GM18868 (cell line): ENCODE results near the gene MPI.
"Not testable (repeated sequence)": the region's sequence is repeated elsewhere in the genome, so short reads cannot be mapped to it uniquely, and the experiment has no call there.

Source experiments
- ATAC-seq: cut with Tn5 transposase; IDR thresholded peaks from one replicate; pipeline ENCODE4 v1.9.1; 2021; ENCODE audit warnings: mild to moderate bottlenecking, moderate library complexity; ENCODE audit not compliant: unreplicated experiment

The MPI gene

GRCh38 chr15:74890665-74890960 is 771 bp downstream of the MPI start:
- ATAC-seq, result no peak

DNA sequence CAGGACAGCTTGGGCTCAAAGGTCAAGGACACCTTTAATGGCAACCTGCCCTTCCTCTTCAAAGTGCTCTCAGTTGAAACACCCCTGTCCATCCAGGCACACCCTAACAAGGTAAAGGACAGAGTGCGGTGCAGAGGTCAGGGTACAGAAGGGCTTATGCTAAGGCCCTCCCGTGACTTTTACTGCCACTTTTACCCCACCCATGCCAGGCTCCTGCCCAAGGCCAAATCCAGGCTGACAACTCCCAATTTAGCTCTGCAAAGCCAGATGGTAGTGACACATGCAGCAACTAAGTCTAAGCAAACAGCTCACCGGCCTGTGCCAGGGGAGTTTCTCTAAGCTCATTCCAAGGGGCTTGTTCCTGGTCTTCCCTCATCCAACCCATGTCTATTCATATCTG is 1.6 kb downstream of the MPI start:
- ATAC-seq, result no peak

DNA sequence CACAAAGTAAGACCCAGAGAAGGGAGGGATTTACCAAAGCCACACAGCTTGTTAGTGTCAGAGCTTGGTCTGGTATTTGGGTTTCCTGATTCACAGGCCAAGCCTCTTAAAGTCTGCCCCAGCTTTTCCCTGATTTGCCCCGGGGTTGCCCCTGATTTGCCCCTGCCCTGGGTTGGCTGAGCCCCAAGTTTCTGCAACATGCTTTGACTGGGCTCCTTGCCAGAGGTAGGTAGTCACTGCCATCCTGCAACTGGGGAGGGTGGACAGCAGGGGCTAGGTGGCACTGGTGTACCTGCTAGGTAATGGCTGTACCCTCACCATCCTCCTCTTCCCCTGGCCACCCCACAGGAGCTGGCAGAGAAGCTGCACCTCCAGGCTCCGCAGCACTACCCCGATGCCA is 2.5 kb downstream of the MPI start:
- ATAC-seq, result no peak

DNA sequence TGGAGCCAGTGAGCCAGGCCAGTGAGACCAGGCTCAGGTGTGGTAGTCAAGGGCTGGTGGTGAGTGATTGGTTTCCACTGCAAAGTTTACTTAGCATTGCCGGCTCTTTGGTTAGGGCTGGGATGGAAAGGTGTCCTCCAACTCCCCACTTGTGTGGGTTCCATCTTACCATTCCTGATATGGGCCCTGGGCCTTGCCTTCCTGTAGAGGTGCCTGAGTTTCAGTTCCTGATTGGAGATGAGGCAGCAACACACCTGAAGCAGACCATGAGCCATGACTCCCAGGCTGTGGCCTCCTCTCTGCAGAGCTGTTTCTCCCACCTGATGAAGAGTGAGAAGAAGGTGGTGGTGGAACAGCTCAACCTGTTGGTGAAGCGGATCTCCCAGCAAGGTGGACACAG is 3.1 kb downstream of the MPI start:
- no peak for ATAC-seq

DNA sequence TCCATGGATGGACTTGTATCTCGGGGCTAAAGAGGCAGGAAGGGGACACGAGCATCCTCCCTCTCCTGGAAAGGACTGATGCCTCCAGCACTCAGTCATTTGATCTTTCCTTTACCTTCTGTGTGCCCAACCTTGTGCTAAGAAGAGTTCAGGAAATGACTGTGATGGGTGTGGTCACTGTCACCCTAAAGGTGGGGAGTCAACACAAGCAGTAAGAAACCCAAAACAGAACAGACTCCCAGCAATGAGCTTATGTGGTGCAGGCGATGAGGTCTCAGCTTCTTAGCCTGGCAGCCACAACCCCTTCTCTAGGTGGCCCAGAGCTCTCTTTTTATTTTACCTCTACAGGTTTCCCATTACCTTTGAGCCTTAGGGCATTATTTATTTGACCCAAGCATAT is 3.8 kb downstream of the MPI start:
- no peak for ATAC-seq

DNA sequence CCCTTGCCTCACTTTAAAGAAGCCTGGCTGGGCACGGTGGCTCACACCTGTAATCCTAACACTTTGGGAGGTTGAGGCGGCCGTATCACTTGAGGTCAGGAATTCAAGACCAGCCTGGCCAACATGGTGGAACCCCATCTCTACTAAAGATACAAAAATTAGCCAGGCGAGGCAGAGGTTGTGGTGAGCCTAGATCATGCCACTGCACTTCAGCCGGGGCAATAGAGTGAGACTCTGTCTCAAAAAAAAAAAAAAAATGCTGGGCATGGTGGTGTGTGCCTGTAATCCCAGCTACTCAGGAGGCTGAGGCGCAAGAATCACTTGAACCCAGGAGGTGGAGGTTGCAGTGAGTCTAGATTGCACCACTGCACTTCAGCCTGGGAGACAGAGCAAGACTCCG is 4.5 kb downstream of the MPI start:
- not testable (repeated sequence) for ATAC-seq

- no peak for ATAC-seq
Measured at GRCh38 chr15:74895830-74896229, 6.0 kb downstream of the MPI start.

DNA sequence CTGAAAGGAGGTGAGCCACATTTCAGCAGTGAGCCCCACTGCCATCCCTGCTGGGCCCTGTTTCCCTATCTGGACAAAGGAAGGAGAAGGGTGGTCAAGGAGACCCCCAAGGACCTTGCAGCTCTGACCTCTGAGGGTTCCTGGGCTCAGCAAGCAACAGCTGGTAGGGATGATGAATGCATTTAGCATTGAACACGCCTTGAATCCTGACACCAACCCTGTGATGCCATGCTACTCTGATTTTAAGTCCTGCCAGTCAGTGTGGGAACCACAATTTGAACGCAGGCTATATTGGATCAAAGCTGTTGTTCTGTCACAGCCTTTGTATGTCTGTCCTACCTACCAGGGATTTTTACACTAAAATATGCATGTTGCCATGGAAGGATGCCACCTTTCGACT is 6.5 kb downstream of the MPI start:
- no peak for ATAC-seq

DNA sequence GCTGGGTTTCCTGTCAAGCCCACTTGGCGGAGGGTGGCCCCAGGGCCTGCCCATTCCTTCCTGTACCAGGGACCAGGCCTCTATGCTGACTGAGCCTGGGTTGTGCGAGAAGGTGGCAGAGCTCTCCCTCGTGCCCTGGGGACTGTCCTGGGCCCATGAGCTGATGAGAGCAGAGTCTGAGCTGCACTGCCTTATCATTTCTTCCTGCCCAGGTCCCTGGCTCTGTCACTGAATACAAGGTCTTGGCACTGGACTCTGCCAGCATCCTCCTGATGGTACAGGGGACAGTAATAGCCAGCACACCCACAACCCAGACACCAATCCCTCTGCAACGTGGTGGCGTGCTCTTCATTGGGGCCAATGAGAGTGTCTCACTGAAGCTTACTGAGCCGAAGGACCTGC is 7.5 kb downstream of the MPI start:
- no peak for ATAC-seq

DNA sequence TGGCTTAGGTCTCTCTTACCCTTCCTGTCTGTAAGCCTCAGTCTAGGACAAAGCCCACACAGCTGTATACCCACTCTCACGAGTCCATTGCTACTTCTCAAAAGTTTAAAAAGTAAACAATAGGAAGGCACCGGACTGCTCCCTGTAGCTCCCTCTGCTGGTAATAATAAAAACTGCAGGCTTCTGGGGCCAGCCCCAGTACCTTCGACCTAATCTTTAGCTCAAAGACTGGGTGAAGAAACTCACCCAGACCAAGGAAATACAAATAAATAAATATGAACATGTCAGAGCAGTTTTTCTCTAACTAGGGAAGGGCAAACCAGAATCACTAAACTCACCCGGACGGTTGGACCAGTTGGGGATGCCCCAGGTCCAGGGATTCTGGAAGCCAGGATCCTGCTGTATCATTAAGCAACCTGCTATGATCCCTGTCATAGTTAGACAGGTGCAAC is 11.8 kb downstream of the MPI start:
- no peak for ATAC-seq

GRCh38 chr15:74902295-74903075 is 12.6 kb downstream of the MPI start:
- no peak for ATAC-seq

DNA sequence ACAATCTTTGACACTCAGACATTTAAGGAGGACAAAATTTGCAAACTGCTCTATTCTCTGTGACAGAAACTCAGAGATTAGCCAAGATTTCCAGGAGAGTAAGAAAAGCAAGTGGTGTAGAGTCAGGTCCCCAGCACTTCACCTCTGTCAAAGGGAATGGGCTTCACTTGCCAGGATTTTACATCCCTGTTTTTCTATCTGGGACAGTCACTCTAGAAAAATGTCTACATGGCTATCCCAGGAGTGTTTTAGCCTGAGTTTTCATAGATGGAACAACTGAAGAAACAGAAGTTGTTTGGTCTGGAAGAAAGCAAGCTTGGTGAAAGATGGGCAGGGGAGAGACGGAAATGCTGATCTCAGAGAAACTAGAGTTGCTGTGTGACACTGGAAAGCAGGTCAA is 13.8 kb downstream of the MPI start:
- no peak for ATAC-seq

GRCh38 chr15:74904190-74904805 is 14.5 kb downstream of the MPI start:
- ATAC-seq, result no peak

DNA sequence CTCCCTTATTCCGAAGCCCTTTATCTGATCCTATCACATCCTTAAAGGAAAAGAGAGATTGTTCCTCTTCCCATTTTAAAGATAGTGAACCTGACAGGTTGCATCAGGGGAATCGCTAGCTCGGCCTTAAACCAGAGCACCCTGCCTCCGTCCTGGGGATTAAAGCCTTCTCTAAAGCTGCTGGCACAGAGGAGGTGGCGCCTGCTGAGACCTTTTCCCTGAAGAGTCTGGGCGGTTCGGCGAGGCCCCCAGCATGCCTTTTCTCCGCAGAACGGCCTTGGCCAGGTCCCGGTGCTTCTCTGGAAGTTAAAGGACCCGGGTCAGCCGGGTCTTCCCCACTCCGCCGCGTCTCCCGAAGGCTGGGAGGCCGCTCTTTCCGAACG is 16.2 kb downstream of the MPI start:
- peak; percentile 9 for ATAC-seq

- peak; percentile 83 for ATAC-seq
Measured at GRCh38 chr15:74906450-74907162, 16.8 kb downstream of the MPI start, which contains the start of gene FAM219B. Gene FAM219B, minus strand, starts transcription at chr15:74906851. Its CDS starts 51 bp downstream, at chr15:74906800.

DNA sequence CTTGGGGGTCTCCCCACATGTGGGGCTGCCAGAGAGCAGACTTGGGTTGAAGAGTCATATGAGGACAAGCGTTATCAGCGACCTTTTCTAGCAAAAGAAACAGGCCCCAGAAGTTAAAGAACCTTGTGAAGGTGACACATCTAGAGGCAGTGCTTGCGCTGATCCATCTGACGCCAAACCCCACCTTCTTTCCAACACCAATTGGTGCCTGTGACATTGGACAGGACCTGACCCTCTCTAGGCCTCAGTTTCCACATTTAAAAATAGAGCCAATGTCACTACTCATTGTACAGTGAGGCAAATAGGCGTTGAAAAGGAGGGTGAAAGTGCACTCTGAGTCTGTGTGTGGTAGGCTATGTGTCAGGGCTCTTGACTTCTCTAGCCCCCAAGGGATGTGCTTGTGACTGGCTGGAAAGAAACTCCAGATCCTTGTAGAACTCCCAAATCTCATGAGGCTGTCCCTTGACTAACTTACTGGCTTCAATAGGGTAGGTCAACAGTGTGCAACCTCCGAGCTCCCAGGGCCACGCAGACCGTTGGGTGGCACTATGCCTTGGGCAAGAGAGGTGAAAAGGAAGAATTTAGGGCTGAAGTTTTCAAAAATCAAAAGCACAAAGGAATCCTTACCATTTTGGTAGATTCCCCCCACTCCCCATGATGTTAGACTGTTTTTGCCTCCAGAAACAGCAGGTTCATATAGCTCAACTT is 17.5 kb downstream of the MPI start:
- ATAC-seq, result peak; percentile 8

DNA sequence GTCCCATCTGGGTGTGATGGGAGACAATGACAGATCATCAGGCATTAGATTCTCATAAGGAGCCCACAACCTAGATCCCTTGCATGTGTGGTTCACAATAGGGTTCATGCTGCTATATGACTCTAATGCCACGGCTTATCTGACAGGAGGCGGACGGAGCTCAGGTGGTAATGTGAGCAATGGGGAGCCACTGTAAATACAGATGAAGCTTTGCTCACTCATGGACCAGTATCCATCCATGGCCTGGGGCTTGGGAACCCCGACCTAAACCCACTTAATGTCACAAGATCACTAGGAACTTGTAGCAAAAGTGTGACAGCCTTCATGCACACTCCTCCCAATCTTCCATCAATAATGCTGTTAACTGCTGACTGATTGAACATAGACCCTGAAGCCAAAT is 18.8 kb downstream of the MPI start:
- ATAC-seq, result no peak

DNA sequence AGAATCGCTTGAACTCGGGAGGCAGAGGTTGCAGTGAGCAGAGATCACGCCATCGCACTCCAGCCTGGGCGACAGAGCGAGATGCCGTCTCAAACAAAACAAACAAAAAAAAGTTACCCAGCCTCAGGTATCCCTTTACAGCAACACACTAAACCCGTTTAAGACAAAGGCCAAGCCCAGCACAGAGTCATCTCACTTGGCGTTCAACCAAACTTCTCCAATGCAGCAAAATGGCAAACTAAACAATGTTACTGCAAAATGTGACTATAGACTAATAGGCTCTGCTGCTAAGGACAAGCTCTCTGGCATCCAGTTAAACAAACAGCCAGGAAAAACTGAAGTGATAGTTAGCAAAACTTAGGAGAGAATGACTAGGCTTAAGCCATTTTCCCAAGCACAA is 23.2 kb downstream of the MPI start:
- ATAC-seq, result no peak

- not testable (repeated sequence) for ATAC-seq
Measured at GRCh38 chr15:74913799-74914198, 24.0 kb downstream of the MPI start.

DNA sequence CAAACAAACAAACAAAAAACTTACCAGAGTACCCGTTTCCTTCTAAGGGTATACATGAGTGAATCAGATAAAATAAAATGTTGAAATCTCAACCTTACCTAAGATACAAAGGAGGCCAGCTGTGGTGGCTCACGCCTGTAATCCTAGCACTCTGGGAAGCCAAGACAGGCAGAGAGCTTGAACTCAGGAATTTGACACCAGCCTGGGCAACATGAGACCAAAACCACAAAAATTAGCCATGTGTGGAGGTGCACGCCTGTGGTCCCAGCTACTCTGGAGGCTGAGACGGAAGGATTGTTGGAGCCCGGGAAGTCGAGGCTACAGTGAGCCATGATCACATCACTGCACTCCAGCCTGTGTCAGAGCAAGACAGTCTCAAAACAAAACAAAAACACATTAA is 27.8 kb downstream of the MPI start:
- ATAC-seq, result no peak

- no peak for ATAC-seq
Measured at GRCh38 chr15:74920456-74920855, 30.6 kb downstream of the MPI start.

DNA sequence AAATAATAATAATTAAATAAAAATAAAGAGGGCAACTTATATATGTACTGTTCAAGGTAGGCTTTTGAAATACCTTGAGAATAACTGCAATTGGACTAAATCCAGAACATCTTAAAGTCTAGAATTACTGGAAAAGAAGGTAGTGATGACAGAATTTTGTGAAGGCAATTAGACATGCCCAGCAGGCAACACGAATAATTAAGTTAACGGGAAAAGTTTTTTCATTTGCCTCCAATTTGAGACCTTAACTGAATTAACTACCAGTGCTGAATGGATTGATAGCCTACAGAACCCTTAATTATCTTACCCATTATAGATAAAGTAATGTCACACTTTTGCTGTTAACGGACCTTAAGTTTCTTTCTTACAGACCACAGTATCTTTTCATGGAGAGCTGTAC is 34.7 kb downstream of the MPI start:
- ATAC-seq, result no peak
